OCI-LY7 (cell line): ENCODE measurements around the gene ABI2. TPM values are rescaled to one million over a fixed set of nuclear protein-coding genes. Genes with fewer than 3 reads are reported as not detected.

Experiments
- BruUV-seq: library from RNA; stranded (reverse); fragments of 400-500 nt; replicated peaks from 2 replicates; lab custom pipeline; 2021; lab: Mats Ljungman, UMichigan
- CTCF ChIA-PET: fragments of 300-600 bp; sonication (Branson Sonifier 250); formaldehyde crosslinking; loops from one replicate; lab custom pipeline; 2022; ENCODE audit warnings: antibody characterized with exemption; ENCODE audit not compliant: unreplicated experiment; lab: Charles Lee
- POLR2A ChIA-PET: fragments of 300-600 bp; sonication (Branson Sonifier 250); formaldehyde crosslinking; loops from one replicate; lab custom pipeline; 2022; ENCODE audit warnings: antibody characterized with exemption; lab: Charles Lee
- DNase-seq: peaks from one replicate; pipeline ENCODE4 v3.0.0-alpha.2; 2015; ENCODE audit warnings: low spot score
- H2AFZ ChIP-seq: fragments of 200-600 bp; sonication (generic), shearing (Covaris generic); 2 replicates; pipeline ENCODE4 v1.6.1; 2014; ENCODE audit warnings: mild to moderate bottlenecking, antibody characterized with exemption, low read length, moderate library complexity
- H3K27ac ChIP-seq: fragments of 200-600 bp; sonication (generic); 2 replicates; pipeline ENCODE4 v1.5.1; 2014; ENCODE audit warnings: mixed run types, low read depth, mild to moderate bottlenecking, moderate library complexity, low read length, inconsistent platforms; ENCODE audit not compliant: poor library complexity, severe bottlenecking
- H3K36me3 ChIP-seq: fragments of 200-600 bp; sonication (generic); 2 replicates; pipeline ENCODE4 v1.6.1; 2014; ENCODE audit warnings: mild to moderate bottlenecking, antibody characterized with exemption, low read length, moderate library complexity, mixed read lengths; ENCODE audit not compliant: insufficient read depth
- H3K4me1 ChIP-seq: fragments of 200-600 bp; sonication (generic); 2 replicates; pipeline ENCODE4 v1.5.1; 2014; ENCODE audit warnings: mild to moderate bottlenecking, low read length; ENCODE audit not compliant: insufficient read depth, poor library complexity, severe bottlenecking
- H3K4me2 ChIP-seq: fragments of 200-600 bp; sonication (generic); 2 replicates; pipeline ENCODE4 v1.6.1; 2014; ENCODE audit warnings: mild to moderate bottlenecking, low read length
- H3K4me3 ChIP-seq: fragments of 200-600 bp; sonication (generic); 2 replicates; pipeline ENCODE4 v1.5.1; 2014; ENCODE audit warnings: mild to moderate bottlenecking, low read depth, low read length; ENCODE audit not compliant: poor library complexity, severe bottlenecking
- H3K79me2 ChIP-seq: fragments of 200-600 bp; sonication (generic); 2 replicates; pipeline ENCODE4 v1.6.1; 2016; ENCODE audit warnings: low read depth, mild to moderate bottlenecking, low read length, moderate library complexity, mixed read lengths; ENCODE audit not compliant: insufficient read depth
- H3K9me2 ChIP-seq: fragments of 200-600 bp; sonication (generic); 2 replicates; pipeline ENCODE4 v1.6.1; 2016; ENCODE audit warnings: mild to moderate bottlenecking, low read length, mixed read lengths; ENCODE audit not compliant: insufficient read depth
- H3K9me3 ChIP-seq: fragments of 200-600 bp; sonication (generic); 2 replicates; pipeline ENCODE4 v1.6.1; 2014; ENCODE audit warnings: mild to moderate bottlenecking, mixed run types, low read length, mixed read lengths
- H4K20me1 ChIP-seq: fragments of 200-600 bp; sonication (generic); 2 replicates; pipeline ENCODE4 v1.6.1; 2014; ENCODE audit warnings: mild to moderate bottlenecking, antibody characterized with exemption, low read length, moderate library complexity, mixed read lengths; ENCODE audit not compliant: insufficient read depth
- CTCF ChIP-seq: fragments of 200-600 bp; sonication (generic); conservative IDR thresholded peaks from 2 replicates; pipeline ENCODE4 v1.5.1; 2014; ENCODE audit warnings: mild to moderate bottlenecking, antibody characterized with exemption, low read length, moderate library complexity, mixed read lengths
- EZH2phosphoT487 ChIP-seq: fragments of 200-600 bp; sonication (generic); IDR thresholded peaks from 2 replicates; pipeline ENCODE4 v1.6.1; 2018; ENCODE audit warnings: low read depth, borderline replicate concordance, mild to moderate bottlenecking, mixed run types, antibody characterized with exemption, low read length, moderate library complexity, mixed read lengths
- intact Hi-C: fragments of 100-400 bp; cut with micrococcal nuclease; formaldehyde crosslinking; loops from one replicate; pipeline ENCODE4 v1.10.0; 2022; ENCODE audit not compliant: unreplicated experiment
- total RNA-seq, 2 experiments: library from RNA; depleted of rRNA in 1 of 2; stranded (reverse); fragments of >200 nt in 1 of 2; shearing (Covaris generic) in 1 of 2; gene quantifications; 2 replicates each; pipeline ENCODE4 v1.2.3, GENCODE V29; 2014 to 2022

Gene ABI2
- total RNA-seq, 2 experiments from 2014 or later: 37.9 to 64.6 TPM

- Histone ChIP-seq H3K9me2 (no peaks in the 10 kb centered on the region), H3K4me1 (no peaks in the 10 kb centered on the region), H4K20me1 (no peaks in the 10 kb centered on the region), H3K9me3 (peaks cover 9% of the 10 kb centered on the region), H2AFZ (no peak overlapping the region), H3K27ac (no peak overlapping the region), H3K4me2 (no peak overlapping the region), H3K36me3 (peaks cover 49% of the 10 kb centered on the region), H3K79me2 (no peaks in the 10 kb centered on the region), H3K4me3 (no peak overlapping the region)
- ChIA-PET CTCF (no interaction called here), POLR2A (interaction anchor here (0.9 kb wide), 1 partner anchor 174 kb away, joined by 3 read pairs; no protein-coding TSS in a partner anchor)
- BruUV-seq: no TSS peak
- intact Hi-C loops: no loop called here
- DNase-seq: no peak
- TF ChIP-seq EZH2phosphoT487 (no peak), CTCF (no peak)
Observed at GRCh38 chr2:203399031-203399430, 70.8 kb downstream of the ABI2 start.

GRCh38 chr2:203400805-203401585 is 72.8 kb downstream of the ABI2 start:
- no peaks in the 10 kb centered on the region for H4K20me1 ChIP-seq
- POLR2A ChIA-PET: interaction anchor here (0.6 to 1.6 kb wide), 4 partner anchors 8 to 89 kb away, joined by 3 to 4 read pairs (median 4); no protein-coding TSS in a partner anchor
- H2AFZ ChIP-seq: no peak overlapping the region
- peaks cover 9% of the 10 kb centered on the region for H3K9me3 ChIP-seq
- no peak overlapping the region for H3K4me2 ChIP-seq
- BruUV-seq: no TSS peak
- H3K4me3 ChIP-seq: no peak overlapping the region
- no peaks in the 10 kb centered on the region for H3K9me2 ChIP-seq
- no peak for TF ChIP-seq EZH2phosphoT487
- TF ChIP-seq CTCF: no peak
- H3K4me1 ChIP-seq: no peaks in the 10 kb centered on the region
- no peak for DNase-seq
- CTCF ChIA-PET: no interaction called here
- intact Hi-C loops: no loop called here
- no peaks in the 10 kb centered on the region for H3K79me2 ChIP-seq
- no peak overlapping the region for H3K27ac ChIP-seq
- peaks cover 53% of the 10 kb centered on the region for H3K36me3 ChIP-seq

- Histone ChIP-seq H2AFZ (no peak overlapping the region), H3K4me1 (no peaks in the 10 kb centered on the region), H3K9me3 (no peaks in the 10 kb centered on the region), H3K4me2 (no peak overlapping the region), H3K79me2 (no peaks in the 10 kb centered on the region), H3K27ac (no peak overlapping the region), H4K20me1 (no peaks in the 10 kb centered on the region), H3K36me3 (peaks cover 55% of the 10 kb centered on the region), H3K4me3 (no peak overlapping the region), H3K9me2 (no peaks in the 10 kb centered on the region)
- intact Hi-C loops: no loop called here
- CTCF ChIA-PET: no interaction called here
- TF ChIP-seq EZH2phosphoT487 (no peak), CTCF (no peak)
- DNase-seq: no peak
- POLR2A ChIA-PET: interaction anchor here (0.7 kb wide), 1 partner anchor 16 kb away, joined by 3 read pairs; no protein-coding TSS in a partner anchor
- BruUV-seq: no TSS peak
Observed at GRCh38 chr2:203404996-203405395, 76.8 kb downstream of the ABI2 start.
